ENCODE data around the gene CPXM2.

The CPXM2 gene

DNA sequence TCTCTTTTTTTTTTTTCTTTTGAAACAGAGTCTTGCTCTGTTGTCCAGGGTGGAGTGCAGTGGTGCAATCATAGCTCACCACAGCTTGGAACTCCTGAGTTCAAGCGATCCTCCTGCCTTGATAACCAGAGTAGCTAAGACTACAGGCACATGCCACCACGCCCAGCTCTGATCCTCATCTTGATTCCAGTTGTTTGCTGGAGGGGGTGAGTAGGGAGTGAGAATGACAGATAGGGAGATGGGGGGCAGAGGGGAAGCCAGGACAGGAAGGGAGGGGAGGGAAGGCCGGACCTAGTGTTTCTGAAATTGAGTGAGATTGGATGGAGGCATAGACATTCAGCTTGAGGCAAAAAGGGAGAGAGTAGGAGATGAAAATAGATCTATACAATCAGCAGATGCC, 25.2 kb upstream of the CPXM2 start:
- Histone ChIP-seq H3K4me3 (ENCODE audit: low read length) (no peak overlapping the region), H3K9me3 (replicated peaks; ENCODE audit: low read length) (no peaks in the 10 kb centered on the region), H3K36me3 (ENCODE audit: insufficient read depth, low read length) (no peaks in the 10 kb centered on the region), H3K27me3 (ENCODE audit: control insufficient read depth, insufficient read depth, low read length) (no peaks in the 10 kb centered on the region), H3K4me1 (ENCODE audit: control insufficient read depth, insufficient read depth, low read length) (no peaks in the 10 kb centered on the region), H3K9ac (ENCODE audit: low read depth, low read length) (no peak overlapping the region), H3K4me2 (ENCODE audit: low read length) (no peak overlapping the region)

DNA sequence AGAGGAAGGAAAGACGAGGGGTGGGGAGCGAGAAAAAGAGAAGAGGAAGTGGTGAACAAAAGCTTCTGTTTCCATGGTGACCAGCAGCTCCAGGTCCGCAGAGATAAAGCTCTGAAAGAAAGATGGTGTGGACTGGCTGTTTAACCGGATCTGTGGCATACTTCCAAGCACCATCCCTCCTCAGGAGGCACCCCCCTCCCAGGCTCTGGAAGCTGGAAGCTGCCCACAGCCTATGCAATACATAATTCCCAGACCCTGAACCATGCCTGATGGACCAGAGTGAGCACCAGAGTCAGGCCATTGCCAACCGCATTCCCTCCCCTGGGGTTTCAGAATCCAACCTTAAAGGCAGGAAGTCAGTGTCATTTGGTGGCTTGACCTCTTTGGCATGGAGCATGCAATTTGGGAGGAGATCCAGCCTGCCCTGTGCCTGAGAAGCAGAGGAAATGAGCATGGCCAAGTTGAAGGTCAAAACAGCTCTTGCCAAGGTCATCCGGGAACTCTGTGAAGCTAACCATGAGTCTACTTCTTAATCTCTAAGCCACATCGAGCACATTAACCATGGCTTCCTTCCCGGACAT, 22.2 kb upstream of the CPXM2 start:
- Histone ChIP-seq H3K36me3 (ENCODE audit: insufficient read depth, low read length) (no peaks in the 10 kb centered on the region), H3K27me3 (ENCODE audit: control insufficient read depth, insufficient read depth, low read length) (no peaks in the 10 kb centered on the region), H3K4me1 (ENCODE audit: control insufficient read depth, insufficient read depth, low read length) (no peaks in the 10 kb centered on the region), H3K9ac (ENCODE audit: low read depth, low read length) (no peak overlapping the region), H3K9me3 (replicated peaks; ENCODE audit: low read length) (no peaks in the 10 kb centered on the region), H3K4me3 (ENCODE audit: low read length) (no peak overlapping the region), H3K4me2 (ENCODE audit: low read length) (no peak overlapping the region)

- Histone ChIP-seq H3K36me3 (ENCODE audit: insufficient read depth, low read length) (no peaks in the 10 kb centered on the region), H3K4me1 (ENCODE audit: control insufficient read depth, insufficient read depth, low read length) (no peaks in the 10 kb centered on the region), H3K9me3 (replicated peaks; ENCODE audit: low read length) (no peaks in the 10 kb centered on the region), H3K9ac (ENCODE audit: low read depth, low read length) (no peak overlapping the region), H3K4me2 (ENCODE audit: low read length) (no peak overlapping the region), H3K4me3 (ENCODE audit: low read length) (no peak overlapping the region), H3K27me3 (ENCODE audit: control insufficient read depth, insufficient read depth, low read length) (no peaks in the 10 kb centered on the region)
These were observed 21.3 kb upstream of the CPXM2 start for GRCh38 chr10:123912871-123913270.

GRCh38 chr10:123912466-123912865, 20.9 kb upstream of the CPXM2 start:
- no peaks in the 10 kb centered on the region for H3K27me3 ChIP-seq (ENCODE audit: control insufficient read depth, insufficient read depth, low read length)
- no peak overlapping the region for H3K4me2 ChIP-seq (ENCODE audit: low read length)
- no peak overlapping the region for H3K9ac ChIP-seq (ENCODE audit: low read depth, low read length)
- H3K36me3 ChIP-seq (ENCODE audit: insufficient read depth, low read length) = no peaks in the 10 kb centered on the region
- no peaks in the 10 kb centered on the region for H3K9me3 ChIP-seq (replicated peaks; ENCODE audit: low read length)
- no peak overlapping the region for H3K4me3 ChIP-seq (ENCODE audit: low read length)
- no peaks in the 10 kb centered on the region for H3K4me1 ChIP-seq (ENCODE audit: control insufficient read depth, insufficient read depth, low read length)

DNA sequence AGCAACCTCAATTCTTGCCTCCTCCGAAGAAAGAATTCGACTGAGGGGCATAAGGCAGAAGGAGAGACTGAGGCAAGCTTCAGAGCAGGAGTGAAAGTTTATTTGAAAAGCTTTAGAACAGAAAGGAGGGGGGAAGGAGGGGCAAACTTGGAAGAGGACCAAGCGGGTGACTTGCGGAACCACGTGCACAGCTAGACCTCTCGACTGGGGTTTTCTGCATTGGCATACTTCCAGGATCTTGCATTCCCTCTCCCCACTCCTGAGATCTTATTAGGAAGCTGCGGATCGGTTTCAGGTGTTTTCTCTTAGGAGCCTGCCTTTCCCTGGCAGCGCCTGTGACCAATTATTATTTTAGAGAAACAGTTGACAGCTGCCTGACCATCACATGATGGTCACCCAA, 20.3 kb upstream of the CPXM2 start:
- no peaks in the 10 kb centered on the region for H3K27me3 ChIP-seq (ENCODE audit: control insufficient read depth, insufficient read depth, low read length)
- no peak overlapping the region for H3K4me2 ChIP-seq (ENCODE audit: low read length)
- no peak overlapping the region for H3K4me3 ChIP-seq (ENCODE audit: low read length)
- no peaks in the 10 kb centered on the region for H3K9me3 ChIP-seq (replicated peaks; ENCODE audit: low read length)
- H3K36me3 ChIP-seq (ENCODE audit: insufficient read depth, low read length) = no peaks in the 10 kb centered on the region
- no peaks in the 10 kb centered on the region for H3K4me1 ChIP-seq (ENCODE audit: control insufficient read depth, insufficient read depth, low read length)
- H3K9ac ChIP-seq (ENCODE audit: low read depth, low read length) = no peak overlapping the region

- H3K4me1 ChIP-seq (ENCODE audit: control insufficient read depth, insufficient read depth, low read length) = no peaks in the 10 kb centered on the region
- no peak overlapping the region for H3K4me2 ChIP-seq (ENCODE audit: low read length)
- no peak overlapping the region for H3K9ac ChIP-seq (ENCODE audit: low read depth, low read length)
- H3K36me3 ChIP-seq (ENCODE audit: insufficient read depth, low read length) = no peaks in the 10 kb centered on the region
- no peaks in the 10 kb centered on the region for H3K27me3 ChIP-seq (ENCODE audit: control insufficient read depth, insufficient read depth, low read length)
- no peaks in the 10 kb centered on the region for H3K9me3 ChIP-seq (replicated peaks; ENCODE audit: low read length)
- no peak overlapping the region for H3K4me3 ChIP-seq (ENCODE audit: low read length)
These were observed 18.3 kb upstream of the CPXM2 start for GRCh38 chr10:123909866-123910265.

GRCh38 chr10:123909426-123909825, 17.8 kb upstream of the CPXM2 start:
- Histone ChIP-seq H3K4me3 (ENCODE audit: low read length) (no peak overlapping the region), H3K4me1 (ENCODE audit: control insufficient read depth, insufficient read depth, low read length) (no peaks in the 10 kb centered on the region), H3K9ac (ENCODE audit: low read depth, low read length) (no peak overlapping the region), H3K27me3 (ENCODE audit: control insufficient read depth, insufficient read depth, low read length) (no peaks in the 10 kb centered on the region), H3K36me3 (ENCODE audit: insufficient read depth, low read length) (no peaks in the 10 kb centered on the region), H3K9me3 (replicated peaks; ENCODE audit: low read length) (no peaks in the 10 kb centered on the region), H3K4me2 (ENCODE audit: low read length) (no peak overlapping the region)

DNA sequence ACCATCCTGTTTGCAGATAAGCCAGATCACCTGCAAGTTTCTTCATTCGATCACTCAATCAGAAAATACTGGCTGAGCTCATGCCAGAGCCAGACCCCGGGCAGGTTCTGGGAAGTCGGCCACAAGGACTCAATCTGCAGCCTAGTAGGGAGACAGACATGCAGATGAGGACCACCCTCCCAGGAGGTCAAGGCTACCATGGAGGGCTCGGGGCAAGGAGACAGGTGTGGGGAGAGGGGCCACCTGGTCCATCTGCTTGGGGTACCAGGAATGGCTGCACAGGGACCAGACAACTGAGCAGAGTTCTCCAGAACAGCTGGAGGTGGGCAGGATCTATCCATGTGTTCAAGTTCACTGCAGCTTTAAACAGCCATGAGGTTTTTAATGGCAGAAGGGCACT, 16.8 kb upstream of the CPXM2 start:
- Histone ChIP-seq H3K9me3 (replicated peaks; ENCODE audit: low read length) (no peaks in the 10 kb centered on the region), H3K4me3 (ENCODE audit: low read length) (no peak overlapping the region), H3K9ac (ENCODE audit: low read depth, low read length) (no peak overlapping the region), H3K4me1 (ENCODE audit: control insufficient read depth, insufficient read depth, low read length) (no peaks in the 10 kb centered on the region), H3K36me3 (ENCODE audit: insufficient read depth, low read length) (no peaks in the 10 kb centered on the region), H3K4me2 (ENCODE audit: low read length) (no peak overlapping the region), H3K27me3 (ENCODE audit: control insufficient read depth, insufficient read depth, low read length) (no peaks in the 10 kb centered on the region)

- no peaks in the 10 kb centered on the region for H3K36me3 ChIP-seq (ENCODE audit: insufficient read depth, low read length)
- H3K27me3 ChIP-seq (ENCODE audit: control insufficient read depth, insufficient read depth, low read length) = no peaks in the 10 kb centered on the region
- no peak overlapping the region for H3K4me2 ChIP-seq (ENCODE audit: low read length)
- no peaks in the 10 kb centered on the region for H3K9me3 ChIP-seq (replicated peaks; ENCODE audit: low read length)
- H3K4me3 ChIP-seq (ENCODE audit: low read length) = no peak overlapping the region
- no peaks in the 10 kb centered on the region for H3K4me1 ChIP-seq (ENCODE audit: control insufficient read depth, insufficient read depth, low read length)
- no peak overlapping the region for H3K9ac ChIP-seq (ENCODE audit: low read depth, low read length)
These were observed 15.5 kb upstream of the CPXM2 start for GRCh38 chr10:123906884-123907652.

- Histone ChIP-seq H3K9me3 (replicated peaks; ENCODE audit: low read length) (no peaks in the 10 kb centered on the region), H3K4me2 (ENCODE audit: low read length) (no peak overlapping the region), H3K27me3 (ENCODE audit: control insufficient read depth, insufficient read depth, low read length) (no peaks in the 10 kb centered on the region), H3K36me3 (ENCODE audit: insufficient read depth, low read length) (no peaks in the 10 kb centered on the region), H3K4me1 (ENCODE audit: control insufficient read depth, insufficient read depth, low read length) (no peaks in the 10 kb centered on the region), H3K4me3 (ENCODE audit: low read length) (no peak overlapping the region), H3K9ac (ENCODE audit: low read depth, low read length) (no peak overlapping the region)
These were observed 14.7 kb upstream of the CPXM2 start for GRCh38 chr10:123906296-123906695.

DNA sequence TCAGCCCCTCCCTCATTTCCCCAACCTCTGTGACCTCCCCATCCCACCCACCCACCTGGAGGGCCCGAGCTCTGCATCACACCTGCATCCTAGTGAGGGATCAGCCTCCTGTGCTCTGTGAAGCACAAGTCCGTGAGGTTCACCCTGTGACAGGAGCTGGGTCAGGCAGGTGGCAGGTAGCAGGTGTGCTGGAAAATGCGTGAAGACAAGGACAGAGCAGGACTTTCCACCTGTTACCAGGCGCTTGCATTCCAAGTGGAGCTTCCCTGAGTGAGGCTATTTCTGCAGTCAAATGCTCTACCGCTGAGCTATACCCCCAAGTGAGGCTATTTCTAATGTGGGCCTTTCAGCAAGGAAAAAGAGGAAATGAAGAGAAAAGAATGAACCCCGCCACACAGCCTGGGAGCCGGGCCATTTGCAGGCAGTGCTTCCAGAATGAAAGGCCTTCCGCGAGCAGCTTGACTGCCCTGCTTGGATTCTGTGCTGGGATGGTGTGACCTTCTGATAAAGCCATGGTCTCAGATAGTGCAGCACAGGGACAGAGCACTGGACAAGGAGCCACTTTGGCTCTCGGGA, 13.3 kb upstream of the CPXM2 start:
- H3K27me3 ChIP-seq (ENCODE audit: control insufficient read depth, insufficient read depth, low read length) = no peaks in the 10 kb centered on the region

DNA sequence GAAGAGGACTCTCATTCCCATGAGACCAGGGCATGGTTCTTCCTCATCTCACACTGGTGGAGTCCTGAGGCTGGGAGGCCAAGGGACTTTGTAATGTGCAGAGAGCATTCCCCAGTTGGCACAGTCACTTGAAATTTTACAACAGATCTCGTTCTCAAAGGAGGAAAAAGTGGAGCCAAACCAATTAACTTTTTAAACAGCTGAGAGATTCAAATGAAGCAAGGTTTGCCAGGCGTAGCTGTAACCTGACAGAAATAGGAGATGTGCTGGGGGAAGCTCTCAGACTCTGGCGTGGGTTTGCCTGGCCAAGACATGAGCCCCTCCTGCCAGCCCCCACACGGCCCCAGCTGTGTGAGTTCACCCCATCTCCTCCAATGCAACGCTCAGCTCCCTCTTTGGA, 12.0 kb upstream of the CPXM2 start:
- Histone ChIP-seq H3K4me3 (ENCODE audit: low read length) (no peak overlapping the region), H3K36me3 (ENCODE audit: insufficient read depth, low read length) (no peaks in the 10 kb centered on the region), H3K4me1 (ENCODE audit: control insufficient read depth, insufficient read depth, low read length) (no peaks in the 10 kb centered on the region), H3K9me3 (replicated peaks; ENCODE audit: low read length) (no peaks in the 10 kb centered on the region), H3K4me2 (ENCODE audit: low read length) (no peak overlapping the region), H3K27me3 (ENCODE audit: control insufficient read depth, insufficient read depth, low read length) (no peaks in the 10 kb centered on the region), H3K9ac (ENCODE audit: low read depth, low read length) (no peak overlapping the region)

More for the DNA sequence above, 13.3 kb upstream of the CPXM2 start:
- Histone ChIP-seq H3K4me1 (ENCODE audit: control insufficient read depth, insufficient read depth, low read length) (no peaks in the 10 kb centered on the region), H3K36me3 (ENCODE audit: insufficient read depth, low read length) (no peaks in the 10 kb centered on the region), H3K9ac (ENCODE audit: low read depth, low read length) (no peak overlapping the region), H3K4me2 (ENCODE audit: low read length) (no peak overlapping the region), H3K9me3 (replicated peaks; ENCODE audit: low read length) (no peaks in the 10 kb centered on the region), H3K4me3 (ENCODE audit: low read length) (no peak overlapping the region)
